GM12878 (cell line): ENCODE results near the gene OTOP3. TPM values are rescaled to one million over a fixed set of nuclear protein-coding genes. Genes with fewer than 3 reads are reported as not detected.

ENCODE experiments used
- ATAC-seq: fragments of 200-7000 bp; cut with Tn5 transposase; 3 replicates; pipeline ENCODE4 v1.9.1; 2020; ENCODE audit warnings: mild to moderate bottlenecking, moderate library complexity
- BruUV-seq: library from RNA; stranded (reverse); fragments of 400-500 nt; replicated peaks from 2 replicates; lab custom pipeline; 2021; lab: Mats Ljungman, UMichigan
- CTCF ChIA-PET: fragments of 300-600 bp; sonication (Branson Sonifier 250); formaldehyde crosslinking; extraction: SDS; loops from one replicate; lab custom pipeline; 2021; ENCODE audit warnings: inconsistent platforms; lab: Yijun Ruan, JAX
- POLR2A ChIA-PET: fragments of 350-600 bp; formaldehyde crosslinking; extraction: SDS; loops from one replicate; lab custom pipeline; 2021; ENCODE audit warnings: inconsistent platforms; lab: Charles Lee
- RAD21 ChIA-PET: fragments of 300-600 bp; sonication (Branson Sonifier 250); formaldehyde crosslinking; loops from one replicate; lab custom pipeline; 2023; ENCODE audit warnings: antibody characterized with exemption; ENCODE audit not compliant: unreplicated experiment; lab: Charles Lee
- SMC1A ChIA-PET: fragments of 300-600 bp; sonication (Branson Sonifier 250); formaldehyde crosslinking; loops from one replicate; lab custom pipeline; 2023; ENCODE audit not compliant: unreplicated experiment, uncharacterized antibody; lab: Charles Lee
- DNase-seq: peaks from one replicate; pipeline ENCODE4 v3.0.0-alpha.2; 2011; ENCODE audit warnings: low read depth, low spot score
- FAIRE-seq: peaks from 3 replicates; lab custom pipeline; 2011; peaks lifted over from hg19 to GRCh38; lab: Jason Lieb, UNC
- H2AFZ ChIP-seq: 2 replicates; pipeline ENCODE4 v1.6.0; 2011; ENCODE audit warnings: low read depth, low read length, control low read depth; ENCODE audit not compliant: control insufficient read depth
- H3K27ac ChIP-seq: 2 replicates; pipeline ENCODE4 v1.5.1; 2011; ENCODE audit warnings: control low read depth; ENCODE audit not compliant: control insufficient read depth, insufficient read depth
- H3K27me3 ChIP-seq, 2 experiments: replicated peaks in 1 of 2; 2 replicates each; pipeline versions ENCODE4 v1.6.0 to v1.6.1; 2011; ENCODE audit warnings: low read length in 1 of 2; ENCODE audit not compliant: control insufficient read depth in 2 of 2, insufficient read depth in 2 of 2
- H3K36me3 ChIP-seq, 2 experiments: 2 replicates each; pipeline ENCODE4 v1.5.1; 2011; ENCODE audit warnings: low read length in 1 of 2; ENCODE audit not compliant: control insufficient read depth in 2 of 2, insufficient read depth in 2 of 2
- H3K4me1 ChIP-seq: 2 replicates; pipeline ENCODE4 v1.6.1; 2011; ENCODE audit warnings: mild to moderate bottlenecking, low read length, moderate library complexity, mixed read lengths; ENCODE audit not compliant: control insufficient read depth, insufficient read depth
- H3K4me2 ChIP-seq: 2 replicates; pipeline ENCODE4 v1.6.0; 2011; ENCODE audit warnings: control low read depth; ENCODE audit not compliant: control insufficient read depth, insufficient read depth
- H3K4me3 ChIP-seq: fragments of 200-600 bp; sonication (generic); 2 replicates; pipeline ENCODE4 v1.5.1; 2016
- H3K79me2 ChIP-seq: 2 replicates; pipeline ENCODE4 v1.6.0; 2011; ENCODE audit warnings: low read length; ENCODE audit not compliant: control insufficient read depth, insufficient read depth
- H3K9ac ChIP-seq: 2 replicates; pipeline ENCODE4 v1.8.0; 2011; ENCODE audit warnings: low read length, control low read depth, mixed read lengths; ENCODE audit not compliant: control insufficient read depth, insufficient read depth
- H3K9me3 ChIP-seq: replicated peaks from 3 replicates; pipeline ENCODE4 v1.5.1; 2011; ENCODE audit warnings: mild to moderate bottlenecking, low read length; ENCODE audit not compliant: control insufficient read depth, insufficient read depth
- H4K20me1 ChIP-seq: 2 replicates; pipeline ENCODE4 v1.6.0; 2011; ENCODE audit not compliant: control insufficient read depth, insufficient read depth
- ASH2L ChIP-seq: fragments of 300-600, 200-600 bp; sonication (generic); IDR thresholded peaks from 2 replicates; pipeline ENCODE4 v1.6.1; 2017; ENCODE audit warnings: low read depth, mild to moderate bottlenecking, borderline replicate concordance
- BCL3 ChIP-seq: IDR thresholded peaks from 2 replicates; pipeline ENCODE4 v1.6.1; 2011; ENCODE audit warnings: borderline replicate concordance, low read depth, mild to moderate bottlenecking, moderate library complexity, low read length; ENCODE audit not compliant: insufficient read depth, poor library complexity, severe bottlenecking
- CBX5 ChIP-seq: sonication (generic); IDR thresholded peaks from 2 replicates; pipeline ENCODE4 v1.6.1; 2016; ENCODE audit warnings: low read depth, moderate library complexity, mild to moderate bottlenecking, inconsistent platforms
- EZH2 ChIP-seq: IDR thresholded peaks from 2 replicates; pipeline ENCODE4 v1.6.1; 2012; ENCODE audit warnings: low read depth, mild to moderate bottlenecking, control low read depth, inconsistent platforms, low read length, borderline replicate concordance; ENCODE audit not compliant: control insufficient read depth
- FOXK2 ChIP-seq: fragments of 450-650 bp; IDR thresholded peaks from 2 replicates; pipeline ENCODE4 v1.6.1; 2017; ENCODE audit warnings: mild to moderate bottlenecking, moderate library complexity
- LARP7 ChIP-seq: fragments of 450-650 bp; IDR thresholded peaks from 2 replicates; pipeline ENCODE4 v1.6.1; 2017; ENCODE audit warnings: mild to moderate bottlenecking
- MYC ChIP-seq: IDR thresholded peaks from 2 replicates; pipeline ENCODE4 v1.6.1; 2011; ENCODE audit warnings: mild to moderate bottlenecking, low read length, moderate library complexity, inconsistent platforms; ENCODE audit not compliant: insufficient read depth, insufficient replicate concordance, insufficient read length, severe bottlenecking
- NBN ChIP-seq: fragments of 450-650 bp; IDR thresholded peaks from 2 replicates; pipeline ENCODE4 v1.6.1; 2016
- NR2C2 ChIP-seq: IDR thresholded peaks from 2 replicates; pipeline ENCODE4 v1.6.1; 2011; ENCODE audit warnings: borderline replicate concordance, low read depth; ENCODE audit not compliant: control insufficient read depth, insufficient read length
- PML ChIP-seq: IDR thresholded peaks from 2 replicates; pipeline ENCODE4 v1.6.1; 2012; ENCODE audit warnings: low read length, inconsistent platforms
- RBBP5 ChIP-seq: fragments of 200-600 bp; sonication (generic); conservative IDR thresholded peaks from 2 replicates; pipeline ENCODE4 v1.6.1; 2016
- RUNX3 ChIP-seq: IDR thresholded peaks from 2 replicates; pipeline ENCODE4 v1.6.1; 2012; ENCODE audit warnings: low read length, inconsistent platforms
- SMAD5 ChIP-seq: IDR thresholded peaks from 2 replicates; pipeline ENCODE4 v1.6.1; 2016; ENCODE audit warnings: antibody characterized with exemption, low read depth
- SP1 ChIP-seq: IDR thresholded peaks from one replicate; pipeline ENCODE4 v1.6.1; 2011; ENCODE audit warnings: low read depth, low read length
- STAT3 ChIP-seq: IDR thresholded peaks from 2 replicates; pipeline ENCODE4 v1.6.1; 2011; ENCODE audit warnings: low read depth, low read length, improper control_type of control experiment
- SUPT20H ChIP-seq: IDR thresholded peaks from 2 replicates; pipeline ENCODE4 v1.6.1; 2011; ENCODE audit warnings: low read depth, mild to moderate bottlenecking, low read length, moderate library complexity, borderline replicate concordance; ENCODE audit not compliant: control insufficient read depth
- SUZ12 ChIP-seq: fragments of 200-600 bp; sonication (generic); IDR thresholded peaks from one replicate; pipeline ENCODE4 v1.6.1; 2018; ENCODE audit warnings: antibody characterized with exemption, mild to moderate bottlenecking; ENCODE audit not compliant: unreplicated experiment
- TAF1 ChIP-seq: IDR thresholded peaks from 2 replicates; pipeline ENCODE4 v1.6.1; 2011; ENCODE audit warnings: mild to moderate bottlenecking, low read depth, low read length, borderline replicate concordance
- WGBS: methylation state at CpG from one replicate; pipeline ENCODE4 v1.1.6; 2016; ENCODE audit warnings: low lambda C conversion rate; ENCODE audit not compliant: insufficient replicate concordance, insufficient coverage; ENCODE audit errors: missing lambda C conversion rate; 5-methylcytosine and 5-hydroxymethylcytosine counted together
- in situ Hi-C: fragments of 300-500 bp; cut with MboI; formaldehyde crosslinking; loops from 9 replicates; pipeline ENCODE4 v1.14.3; 2018; ENCODE audit warnings: mixed read lengths
- intact Hi-C: fragments of 100-400 bp; cut with micrococcal nuclease; formaldehyde crosslinking; loops from one replicate; pipeline ENCODE4 v1.14.2; 2022; ENCODE audit not compliant: unreplicated experiment
- polyA plus RNA-seq, 11 experiments: library from polyadenylated mRNA; depleted of rRNA in 4 of 11; unstranded in 6 of 11; stranded (reverse) in 5 of 11; fragments of >200 nt; fragmentation: Nextera tagmentation in 4 of 11; fragmentation: Illumina TruSeq in 1 of 11; extraction: Ambion mirVana in 4 of 11; extraction: Trizol in 1 of 11; gene quantifications; 1 replicate in 1 of 11; 2 replicates in 10 of 11; pipeline versions ENCODE4 v1.2.1 to v1.2.3, GENCODE V29; 2011 to 2016; ENCODE audit warnings: inconsistent platforms in 2 of 11, missing spikeins in 2 of 11, low read depth in 1 of 11
- total RNA-seq, 4 experiments: library from RNA; depleted of rRNA in 3 of 4; stranded (reverse); fragments of >200 nt in 3 of 4; fragmentation: Illumina TruSeq in 1 of 4; extraction: Trizol in 1 of 4; gene quantifications; 2 replicates each; pipeline versions ENCODE4 v1.2.1 to v1.2.3, GENCODE V29; 2013 to 2021
- TF ChIP-seq, protein P1 (sequence below): IDR thresholded peaks from 2 replicates; pipeline ENCODE4 v1.6.1; 2011; ENCODE audit warnings: low read depth, mild to moderate bottlenecking, low read length, moderate library complexity, borderline replicate concordance; ENCODE audit errors: extremely low read depth
- TF ChIP-seq, protein P2 (sequence below): fragments of 450-650 bp; IDR thresholded peaks from 2 replicates; pipeline ENCODE4 v1.6.1; 2017; ENCODE audit warnings: mild to moderate bottlenecking, low read depth, inconsistent platforms; ENCODE audit not compliant: poor library complexity, severe bottlenecking

Gene OTOP3
- total and polyA plus RNA-seq, 10 of the 15 experiments (the other 5 are each of a cell fraction or from before 2014, with no cell fraction given): 0.03 to 0.06 TPM; not detected in 8

- intact Hi-C loops: no loop called here
- Histone ChIP-seq H3K9me3 (no peaks in the 10 kb centered on the region), H3K4me1 (peaks cover 3% of the 10 kb centered on the region; the same call in 1 of the 2 replicates), H3K27me3 (peaks cover 2 to 16% of the 10 kb centered on the region in 2 experiments), H3K79me2 (no peaks in the 10 kb centered on the region), H3K4me2 (peak overlapping the region; percentile 82), H3K4me3 (peak overlapping the region; percentile 54), H3K27ac (no peak overlapping the region), H2AFZ (peak overlapping the region; percentile 54), H4K20me1 (no peaks in the 10 kb centered on the region), H3K36me3 (no peaks in the 10 kb centered on the region), H3K9ac (peak overlapping the region; percentile 27; the same call in 1 of the 2 replicates)
- POLR2A ChIA-PET: interaction anchor here (0.5 to 0.9 kb wide), 5 partner anchors 13 to 139 kb away, joined by 3 to 6 read pairs (median 3); partner anchors contain the start of genes KCTD2 and MRPL58
- peak; percentile 60 for ATAC-seq
- 6% methylated on average over 60 of the region's 76 CpGs for WGBS
- RAD21 ChIA-PET: interaction anchor here (0.6 to 1.7 kb wide), 5 partner anchors 25 to 424 kb away, joined by 3 to 6 read pairs (median 3); partner anchors contain the start of gene NUP85
- no peak for DNase-seq
- CTCF ChIA-PET: interaction anchor here (0.8 to 1.8 kb wide), 5 partner anchors 14 to 27 kb away, joined by 3 to 7 read pairs (median 3); partner anchors contain the start of gene MRPL58
- no TSS peak for BruUV-seq
- in situ Hi-C loops: no loop called here
- no peak for FAIRE-seq
- SMC1A ChIA-PET: interaction anchor here (1.4 kb wide), 2 partner anchors 7 to 19 kb away, joined by 3 to 4 read pairs; no protein-coding TSS in a partner anchor
- TF ChIP-seq SMAD5 (no peak), RBBP5 (no peak), SUPT20H (no peak), ASH2L (no peak), STAT3 (no peak), CBX5 (no peak), EZH2 (0 out of 2 replicates have a peak, but pooled peaks have one; percentile 14), NR2C2 (no peak), RUNX3 (no peak), SUZ12 (peak; percentile 99), SP1 (no peak), MYC (no peak), LARP7 (0 out of 2 replicates have a peak, but pooled peaks have one; percentile 6), BCL3 (no peak), PML (no peak), FOXK2 (no peak), TAF1 (no peak), NBN (no peak)
- TF ChIP-seq, protein P1, sequence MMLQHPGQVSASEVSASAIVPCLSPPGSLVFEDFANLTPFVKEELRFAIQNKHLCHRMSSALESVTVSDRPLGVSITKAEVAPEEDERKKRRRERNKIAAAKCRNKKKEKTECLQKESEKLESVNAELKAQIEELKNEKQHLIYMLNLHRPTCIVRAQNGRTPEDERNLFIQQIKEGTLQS: no peak
- TF ChIP-seq, protein P2, sequence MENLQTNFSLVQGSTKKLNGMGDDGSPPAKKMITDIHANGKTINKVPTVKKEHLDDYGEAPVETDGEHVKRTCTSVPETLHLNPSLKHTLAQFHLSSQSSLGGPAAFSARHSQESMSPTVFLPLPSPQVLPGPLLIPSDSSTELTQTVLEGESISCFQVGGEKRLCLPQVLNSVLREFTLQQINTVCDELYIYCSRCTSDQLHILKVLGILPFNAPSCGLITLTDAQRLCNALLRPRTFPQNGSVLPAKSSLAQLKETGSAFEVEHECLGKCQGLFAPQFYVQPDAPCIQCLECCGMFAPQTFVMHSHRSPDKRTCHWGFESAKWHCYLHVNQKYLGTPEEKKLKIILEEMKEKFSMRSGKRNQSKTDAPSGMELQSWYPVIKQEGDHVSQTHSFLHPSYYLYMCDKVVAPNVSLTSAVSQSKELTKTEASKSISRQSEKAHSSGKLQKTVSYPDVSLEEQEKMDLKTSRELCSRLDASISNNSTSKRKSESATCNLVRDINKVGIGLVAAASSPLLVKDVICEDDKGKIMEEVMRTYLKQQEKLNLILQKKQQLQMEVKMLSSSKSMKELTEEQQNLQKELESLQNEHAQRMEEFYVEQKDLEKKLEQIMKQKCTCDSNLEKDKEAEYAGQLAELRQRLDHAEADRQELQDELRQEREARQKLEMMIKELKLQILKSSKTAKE: no peak
These were observed 52.4 kb downstream of the OTOP3 start for GRCh38 chr17:74987909-74988711.
